HG03565 (cell line): Measurements from ENCODE around the gene ZNF438.
"Not testable (repeated sequence)": the region's sequence is repeated elsewhere in the genome, so short reads cannot be mapped to it uniquely, and the experiment has no call there.

ENCODE experiments used
- ATAC-seq: cut with Tn5 transposase; IDR thresholded peaks from one replicate; pipeline ENCODE4 v1.9.1; 2021; ENCODE audit warnings: mild to moderate bottlenecking, moderate library complexity; ENCODE audit not compliant: unreplicated experiment

ZNF438 gene

GRCh38 chr10:30949218-30949617 is 82.4 kb downstream of the ZNF438 start:
- ATAC-seq: not testable (repeated sequence)

DNA sequence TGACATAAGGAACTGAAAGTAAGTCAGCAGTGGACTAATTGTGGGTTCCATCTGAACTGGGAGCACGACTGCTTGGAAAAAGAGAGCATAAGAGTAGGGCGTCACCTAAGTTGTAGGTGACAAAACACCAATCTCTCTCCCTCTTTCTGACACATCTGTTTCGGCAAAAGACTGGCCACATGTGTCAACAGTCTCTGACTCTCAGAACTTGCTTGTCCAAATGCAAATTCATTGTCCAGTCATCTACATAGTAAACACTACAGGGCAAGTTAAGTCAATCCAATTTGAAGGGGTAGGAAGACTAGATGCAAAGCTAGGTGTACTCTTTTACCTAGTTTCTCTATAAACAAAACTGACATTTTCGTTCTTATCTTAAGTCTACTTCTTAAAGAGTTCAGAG is 87.7 kb downstream of the ZNF438 start:
- ATAC-seq: no peak

DNA sequence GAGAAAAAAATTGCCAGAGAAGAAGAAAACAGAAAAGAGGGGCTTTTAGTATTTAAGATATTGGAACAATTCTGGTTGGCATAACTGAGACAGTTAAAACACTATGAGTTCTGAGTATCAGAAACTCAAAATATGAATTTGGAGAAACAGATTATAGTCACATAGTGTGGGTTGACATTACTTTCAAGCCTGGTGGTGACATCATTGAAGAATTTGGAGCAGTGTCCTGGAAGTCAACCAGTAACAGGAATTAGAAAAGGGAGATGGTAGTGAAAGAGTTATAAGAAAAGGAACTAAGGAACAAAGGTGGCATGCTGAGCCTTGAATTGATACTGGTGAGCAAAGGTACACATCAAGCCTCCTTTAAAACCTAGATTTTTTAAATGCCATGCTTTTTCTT is 88.2 kb downstream of the ZNF438 start:
- no peak for ATAC-seq

GRCh38 chr10:30940256-30940655 is 91.4 kb downstream of the ZNF438 start:
- no peak for ATAC-seq

GRCh38 chr10:30939643-30940251 is 91.9 kb downstream of the ZNF438 start:
- no peak for ATAC-seq

- ATAC-seq: no peak
These were observed 96.6 kb downstream of the ZNF438 start for GRCh38 chr10:30935078-30935477.

- ATAC-seq: no peak
These were observed 100.6 kb downstream of the ZNF438 start for GRCh38 chr10:30931094-30931493.

GRCh38 chr10:30929901-30930520 is 101.7 kb downstream of the ZNF438 start:
- no peak for ATAC-seq

DNA sequence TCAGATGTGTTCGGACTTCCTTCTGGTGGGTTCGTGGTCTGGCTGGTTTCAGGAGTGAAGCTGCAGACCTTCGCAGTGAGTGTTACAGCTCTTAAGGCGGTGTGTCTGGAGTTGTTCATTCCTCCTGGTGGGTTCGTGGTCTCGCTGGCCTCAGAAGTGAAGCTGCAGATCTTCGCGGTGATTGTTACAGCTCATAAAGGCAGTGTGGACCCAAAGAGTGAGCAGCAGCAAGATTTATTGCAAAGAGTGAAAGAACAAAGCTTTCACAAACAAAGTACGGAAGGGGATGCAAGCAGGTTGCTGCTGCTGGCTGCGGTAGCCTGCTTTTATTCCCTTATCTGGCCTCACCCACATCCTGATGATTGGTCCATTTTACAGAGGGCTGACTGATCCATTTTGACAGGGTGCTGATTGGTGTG is 102.3 kb downstream of the ZNF438 start:
- ATAC-seq: not testable (repeated sequence)

DNA sequence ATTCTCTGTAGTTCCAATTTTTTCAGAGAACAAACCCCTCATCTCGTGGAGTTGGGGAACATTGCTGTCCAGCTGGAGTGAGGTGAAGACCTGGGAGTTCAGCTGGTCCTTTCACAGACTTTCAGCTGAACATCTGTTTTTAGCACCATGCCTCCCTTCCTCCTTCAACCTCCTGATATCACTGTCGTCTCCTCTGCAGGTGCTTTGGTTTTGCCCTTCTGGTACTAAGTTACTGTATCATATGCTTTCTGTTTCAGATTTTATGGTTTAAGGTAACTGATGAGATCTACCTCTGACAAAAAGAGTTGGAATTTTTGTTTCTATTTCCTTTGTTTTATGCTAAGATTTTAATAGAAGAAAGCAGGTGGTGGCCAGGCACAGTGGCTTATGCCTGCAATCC is 102.9 kb downstream of the ZNF438 start:
- no peak for ATAC-seq

- no peak for ATAC-seq
These were observed 113.0 kb downstream of the ZNF438 start for GRCh38 chr10:30918651-30919050.

- ATAC-seq: no peak
These were observed 113.9 kb downstream of the ZNF438 start for GRCh38 chr10:30917789-30918188.

GRCh38 chr10:30917067-30917466 is 114.6 kb downstream of the ZNF438 start:
- no peak for ATAC-seq

- ATAC-seq: no peak
These were observed 116.5 kb downstream of the ZNF438 start for GRCh38 chr10:30915146-30915545.

- ATAC-seq: no peak
These were observed 120.3 kb downstream of the ZNF438 start for GRCh38 chr10:30911303-30911863.

GRCh38 chr10:30903397-30904138 is 128.1 kb downstream of the ZNF438 start:
- no peak for ATAC-seq

- no peak for ATAC-seq
These were observed 128.9 kb downstream of the ZNF438 start for GRCh38 chr10:30902621-30903396.

DNA sequence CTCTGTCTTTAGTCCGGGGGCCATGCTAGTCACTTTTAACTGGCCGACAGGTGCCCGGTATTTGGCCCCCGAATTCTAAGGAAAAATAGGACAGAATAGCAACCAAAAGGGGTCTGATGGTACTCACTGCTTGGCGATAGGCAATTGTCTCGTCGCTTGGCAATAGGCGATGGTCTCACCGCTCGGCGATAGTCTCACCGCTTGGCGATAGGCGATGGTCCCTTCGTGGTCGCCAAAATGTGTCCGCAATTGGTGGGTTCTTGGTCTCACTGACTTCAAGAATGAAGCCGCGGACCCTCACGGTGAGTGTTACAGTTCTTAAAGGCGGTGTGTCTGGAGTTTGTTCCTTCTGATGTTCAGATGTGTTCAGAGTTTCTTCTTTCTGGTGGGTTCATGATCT is 130.2 kb downstream of the ZNF438 start:
- not testable (repeated sequence) for ATAC-seq

- no peak for ATAC-seq
These were observed 132.7 kb downstream of the ZNF438 start for GRCh38 chr10:30898964-30899363.

- ATAC-seq: no peak
These were observed 134.1 kb downstream of the ZNF438 start for GRCh38 chr10:30897547-30897946.

DNA sequence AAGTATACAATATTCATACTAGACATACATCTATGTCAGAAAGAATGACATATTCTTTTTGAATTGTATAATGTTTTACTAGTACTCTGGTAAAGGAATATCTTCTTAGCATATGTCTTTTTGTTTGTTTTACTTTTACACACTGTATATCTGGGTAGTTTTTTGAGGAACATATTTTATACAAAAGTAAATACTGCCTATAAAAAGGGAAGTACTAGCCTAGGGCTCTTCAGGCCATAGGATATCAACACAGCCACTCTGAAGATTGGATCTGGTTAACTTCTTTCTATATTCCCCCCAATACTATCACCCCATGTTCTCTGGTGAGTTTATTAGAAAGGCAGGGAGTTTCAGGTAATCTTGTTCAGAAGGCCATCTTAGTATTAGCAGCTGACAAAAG is 134.6 kb downstream of the ZNF438 start:
- no peak for ATAC-seq
